AG08396 (cell line): Measurements from ENCODE around the gene NUDT21.
"Not testable (repeated sequence)": the region's sequence is repeated elsewhere in the genome, so short reads cannot be mapped to it uniquely, and the experiment has no call there.

Experiments
- DNase-seq: peaks from one replicate; pipeline ENCODE4 v3.0.0; 2012; ENCODE audit warnings: low spot score, mixed read lengths

Gene NUDT21

DNA sequence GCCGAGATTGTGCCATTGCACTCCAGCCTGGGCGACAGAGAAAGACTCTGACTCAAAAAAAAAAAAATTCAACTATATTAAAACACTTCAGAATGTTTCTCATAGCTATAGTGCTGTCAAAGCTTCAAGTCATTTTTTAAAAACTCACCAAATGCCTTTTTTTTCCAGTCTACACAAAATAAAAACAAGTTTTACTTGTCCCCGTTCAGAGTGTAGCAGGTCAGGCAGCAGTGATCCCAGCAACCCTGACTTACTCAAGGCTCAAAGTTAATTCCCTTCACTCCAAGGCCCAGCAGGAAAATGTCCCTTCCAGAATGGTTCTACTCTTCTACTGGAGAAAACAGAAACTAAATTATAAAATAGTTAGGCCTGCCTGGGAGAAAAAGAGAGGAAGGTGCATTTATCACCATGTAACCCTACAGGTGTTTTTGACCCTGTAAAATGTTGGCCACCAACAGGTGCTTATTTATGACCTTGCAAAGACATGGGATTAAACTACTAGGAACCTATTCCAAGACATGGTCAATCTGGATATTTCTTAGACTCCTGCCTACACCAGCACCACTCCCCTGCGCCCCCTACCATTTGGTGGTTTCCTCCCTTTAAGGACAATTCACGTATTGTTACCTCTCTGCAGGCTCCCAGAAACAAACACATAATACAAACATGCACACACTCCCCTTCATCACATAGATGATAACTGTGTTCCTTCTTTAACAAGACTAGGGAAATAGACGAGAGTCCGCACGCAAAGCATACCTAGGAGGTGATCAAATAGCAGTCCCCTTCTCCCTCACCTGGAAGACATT lies 31.2 kb downstream of the NUDT21 start:
- DNase-seq, result no peak

DNA sequence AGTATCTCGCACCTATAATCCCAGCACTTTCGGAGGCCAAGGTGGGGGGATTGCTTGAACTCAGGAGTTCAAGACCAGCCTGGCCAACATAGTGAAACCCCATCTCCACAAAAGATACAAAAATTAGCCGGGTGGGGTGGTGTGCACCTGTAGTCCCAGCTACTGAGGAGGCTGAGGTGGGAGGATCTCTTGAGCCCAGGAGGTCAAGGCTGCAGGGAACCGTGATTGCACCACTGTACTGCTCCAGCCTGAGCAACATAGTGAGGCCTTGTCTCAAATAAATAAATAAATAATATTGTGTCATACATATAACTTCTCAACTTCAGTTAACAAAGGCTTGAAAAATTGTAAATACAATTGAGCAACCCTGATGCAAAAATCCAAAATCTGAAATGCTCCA lies 34.0 kb downstream of the NUDT21 start:
- DNase-seq, result no peak

DNA sequence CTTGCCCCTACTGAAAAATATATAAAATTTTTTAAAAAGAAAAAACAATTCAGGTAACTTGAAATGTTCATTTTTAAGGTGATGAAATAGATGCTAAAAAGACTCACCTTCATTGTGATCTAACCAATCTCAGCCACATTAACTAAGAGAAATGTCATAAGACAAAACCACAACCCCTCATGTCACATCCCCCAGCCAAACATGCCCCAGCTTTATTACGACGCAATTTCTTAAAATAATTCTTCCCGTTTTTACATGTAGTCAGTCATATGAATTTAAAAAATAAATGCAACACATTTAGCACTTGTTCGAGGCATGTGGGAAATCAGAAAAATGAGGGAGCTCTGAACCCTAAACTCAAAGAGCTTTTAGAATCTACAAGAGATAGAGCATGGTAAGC lies 35.3 kb downstream of the NUDT21 start:
- DNase-seq, result no peak

DNA sequence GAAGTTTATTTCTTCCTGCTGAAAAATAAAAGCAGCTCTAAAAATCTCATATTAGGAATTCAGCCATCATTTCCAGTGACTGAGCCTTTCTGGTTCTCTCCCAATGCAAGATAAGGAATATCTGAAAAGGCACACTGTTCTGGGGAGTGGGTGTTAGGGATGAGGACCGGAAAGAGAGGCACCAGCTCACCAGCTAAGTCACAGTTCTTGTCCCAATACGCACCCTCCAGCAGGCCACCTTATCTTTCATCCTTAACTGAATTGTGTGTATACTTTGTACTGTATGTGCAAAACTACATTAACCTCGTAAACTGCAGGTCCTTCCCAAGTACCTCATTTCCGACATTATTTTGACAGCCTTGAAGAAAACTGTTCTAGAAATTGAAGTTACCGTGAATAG lies 36.8 kb downstream of the NUDT21 start:
- no peak for DNase-seq

DNA sequence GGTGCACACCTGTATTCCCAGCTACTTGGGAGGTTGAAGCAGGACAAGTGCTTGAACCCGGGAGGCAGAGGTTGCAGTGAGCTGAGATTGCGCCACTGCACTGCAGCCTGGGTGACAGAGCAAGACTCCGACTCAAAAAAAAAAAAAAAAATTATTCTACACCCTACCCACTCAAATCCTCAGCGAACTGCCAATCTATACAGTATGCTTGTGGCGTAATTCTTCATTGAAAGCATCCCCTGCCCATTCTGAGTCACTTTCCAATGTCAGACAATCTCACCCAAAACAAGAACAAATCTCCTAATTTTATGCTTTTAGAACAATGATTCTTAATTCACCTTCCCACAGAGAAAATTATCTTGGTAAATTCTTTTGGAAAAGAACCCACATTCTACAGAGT lies 37.8 kb downstream of the NUDT21 start:
- DNase-seq, result no peak

DNA sequence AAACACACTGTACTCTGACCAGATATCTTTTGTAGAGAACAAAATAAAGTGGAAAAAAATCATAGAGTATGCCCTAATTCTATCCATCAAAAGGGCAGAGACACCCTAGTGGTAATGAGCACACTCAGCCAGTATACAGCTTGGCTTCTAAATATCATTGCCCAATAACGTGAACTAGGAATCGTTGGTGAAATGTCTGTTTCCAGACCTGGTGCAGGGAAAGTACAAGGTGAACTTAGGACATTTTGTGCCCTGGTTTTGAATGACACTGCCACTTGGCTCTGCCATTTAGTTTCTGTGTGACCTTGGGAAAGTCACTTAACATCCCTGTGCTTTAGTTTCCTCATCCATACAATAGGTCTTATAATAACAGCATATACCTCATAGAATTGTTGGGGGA lies 39.5 kb downstream of the NUDT21 start:
- DNase-seq, result no peak

DNA sequence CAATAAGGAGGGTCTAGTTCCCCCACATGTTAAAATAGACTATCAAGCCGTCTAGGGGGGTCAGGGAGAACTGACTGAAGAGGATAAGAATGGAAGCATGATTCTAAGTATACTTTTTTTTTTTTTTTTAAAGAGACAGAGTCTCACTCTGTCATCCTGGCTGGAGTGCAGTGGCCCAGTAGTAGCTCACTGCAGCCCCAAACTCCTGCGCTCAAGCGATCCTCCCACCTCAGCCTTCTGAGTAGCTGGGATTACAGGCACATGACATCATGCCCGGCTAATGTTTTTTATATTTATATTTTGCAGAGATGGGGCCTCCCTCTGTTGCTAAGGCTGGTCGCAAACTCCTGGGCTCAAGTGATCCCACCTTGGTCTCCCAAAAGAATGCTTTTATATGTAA lies 40.0 kb downstream of the NUDT21 start:
- DNase-seq, result no peak

DNA sequence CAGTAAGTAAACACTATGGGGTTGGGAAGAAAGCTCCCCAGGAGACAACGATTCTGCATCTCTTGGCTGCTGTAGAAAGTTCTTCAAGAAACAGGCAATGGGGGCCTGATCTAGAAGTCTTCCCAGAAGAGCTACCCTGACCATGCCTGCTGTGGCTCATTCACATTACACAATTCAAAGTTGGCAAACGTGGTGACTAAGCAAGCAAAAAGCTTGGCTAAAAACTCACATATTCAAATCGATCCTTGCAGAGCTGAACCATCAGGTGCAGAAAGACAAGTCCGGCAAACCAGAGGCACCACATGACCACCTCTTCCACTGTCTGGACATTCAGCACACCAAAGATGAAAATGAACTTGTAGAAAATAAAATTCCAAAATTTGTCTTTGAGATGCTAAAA lies 41.9 kb downstream of the NUDT21 start:
- peak; percentile 23 for DNase-seq

DNA sequence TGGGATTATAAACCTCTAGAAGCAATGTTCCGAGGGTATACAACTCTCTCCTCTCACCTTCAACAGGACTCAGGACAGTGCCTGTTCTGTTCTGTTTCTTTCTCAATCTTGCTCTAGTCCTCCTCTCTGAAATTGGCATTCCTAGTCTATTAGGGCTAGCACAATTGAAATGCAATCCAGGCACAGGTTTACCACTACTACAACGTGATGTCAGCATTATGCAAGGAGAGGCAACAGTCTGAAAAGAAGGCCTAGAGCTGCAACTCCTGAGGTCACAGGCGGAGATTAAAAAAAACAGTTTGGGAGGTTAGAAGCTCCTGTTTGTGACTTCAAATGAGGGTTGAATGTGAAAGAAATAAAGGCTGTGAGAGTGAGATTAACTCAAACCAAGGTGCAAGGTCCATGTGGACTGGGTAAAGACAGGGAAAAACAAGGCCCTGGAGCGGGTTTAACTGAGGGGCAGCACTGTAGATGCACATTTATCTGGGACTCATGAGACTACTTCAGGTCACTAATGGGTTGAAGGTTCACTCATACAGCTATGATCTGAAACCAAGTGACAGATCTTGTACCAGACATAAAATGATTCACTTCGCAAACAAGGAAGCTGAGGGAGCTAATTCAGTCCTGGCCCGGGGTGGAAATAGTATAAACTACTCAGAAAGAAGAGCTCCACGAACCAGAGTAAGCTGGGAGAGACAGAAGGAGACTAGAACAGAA lies 42.6 kb downstream of the NUDT21 start:
- DNase-seq, result no peak

DNA sequence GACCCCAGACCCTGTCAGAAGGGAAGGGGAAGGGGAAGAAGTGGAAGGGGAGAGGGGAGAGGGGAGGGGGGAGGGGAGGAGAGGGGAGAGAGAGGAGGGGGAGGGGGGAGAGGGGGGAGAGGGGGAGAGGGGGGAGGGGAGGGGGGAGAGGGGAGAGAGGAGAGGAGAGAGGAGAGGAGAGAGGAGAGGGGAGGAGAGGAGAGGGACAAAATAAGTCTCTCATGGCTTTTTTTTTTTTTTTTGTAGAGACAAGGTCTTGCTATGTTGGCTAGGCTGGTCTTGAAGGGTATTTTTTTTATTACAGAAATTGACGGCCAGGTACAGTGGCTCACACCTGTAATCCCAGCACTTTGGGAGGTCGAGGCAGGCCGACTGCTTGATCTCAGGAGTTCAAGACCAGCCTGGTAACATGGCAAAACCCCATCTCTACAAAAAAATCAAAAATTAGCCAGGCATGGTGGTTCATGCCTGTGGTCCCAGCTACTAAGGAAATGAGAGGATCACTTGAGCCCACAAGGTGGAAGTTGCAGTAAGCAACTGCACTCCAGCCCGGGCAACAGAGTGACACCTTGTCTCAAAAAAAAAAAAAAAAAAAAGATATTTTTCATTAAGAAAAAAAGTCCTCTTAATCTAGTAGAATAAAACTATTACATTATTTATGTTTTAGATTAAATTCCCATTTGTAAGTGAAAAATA lies 45.0 kb downstream of the NUDT21 start:
- DNase-seq, result no peak

DNA sequence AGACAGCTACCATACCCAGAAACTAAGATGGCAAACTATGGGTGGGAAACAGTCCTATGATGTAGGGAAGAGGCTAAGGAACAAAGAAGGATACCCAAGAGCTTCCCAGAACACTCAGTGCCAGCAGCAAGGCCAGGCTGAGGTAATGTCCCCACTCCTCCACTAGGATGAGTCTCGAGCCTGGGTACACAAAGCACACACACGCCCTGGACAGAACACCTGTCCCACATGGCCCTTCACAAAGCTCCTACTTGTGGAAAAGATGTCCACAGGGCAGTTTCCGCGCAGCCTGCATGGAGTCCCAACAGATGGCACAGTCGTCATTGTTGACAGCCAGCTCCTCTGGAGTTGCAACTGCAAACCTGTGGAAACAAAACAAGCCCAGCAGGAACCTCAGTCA lies 49.6 kb downstream of the NUDT21 start:
- peak; percentile 34 for DNase-seq

DNA sequence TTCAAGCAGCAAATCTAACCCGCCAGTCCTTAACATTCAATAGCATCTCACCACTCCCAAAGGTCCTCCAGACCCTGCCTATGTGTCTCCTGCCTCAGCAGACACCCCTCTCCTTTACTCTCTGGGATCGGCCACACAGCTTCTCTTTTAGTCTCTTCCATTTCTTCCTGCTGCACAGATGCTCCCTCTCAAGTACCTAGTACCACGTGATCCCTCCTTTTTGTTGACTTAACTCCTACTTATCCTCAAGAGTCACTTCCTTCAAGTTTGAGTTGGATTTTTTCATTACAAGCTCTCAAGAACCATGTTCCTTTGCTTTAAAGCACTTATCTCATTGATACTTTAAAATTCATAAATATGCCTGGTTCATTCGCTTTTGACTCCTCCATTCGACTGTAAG lies 50.7 kb downstream of the NUDT21 start:
- DNase-seq, result no peak

DNA sequence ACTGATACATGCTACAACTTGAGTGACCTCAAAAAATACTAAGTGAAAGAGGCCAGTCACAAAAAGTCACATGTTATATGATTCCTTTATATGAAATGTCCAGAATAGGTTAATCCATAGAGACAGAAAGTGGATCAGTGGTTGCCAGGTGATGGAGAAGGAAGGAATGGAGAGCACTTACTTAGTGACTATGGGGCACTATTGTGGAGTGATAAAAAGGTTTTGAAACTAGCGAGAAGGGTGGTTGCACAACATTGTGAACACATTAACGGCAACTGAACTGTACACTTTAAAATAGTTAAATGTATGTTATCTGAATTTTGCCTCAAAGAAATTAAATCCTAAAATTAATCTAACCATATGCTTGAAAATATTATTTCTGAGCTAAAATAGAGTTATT lies 51.6 kb downstream of the NUDT21 start:
- DNase-seq, result no peak

DNA sequence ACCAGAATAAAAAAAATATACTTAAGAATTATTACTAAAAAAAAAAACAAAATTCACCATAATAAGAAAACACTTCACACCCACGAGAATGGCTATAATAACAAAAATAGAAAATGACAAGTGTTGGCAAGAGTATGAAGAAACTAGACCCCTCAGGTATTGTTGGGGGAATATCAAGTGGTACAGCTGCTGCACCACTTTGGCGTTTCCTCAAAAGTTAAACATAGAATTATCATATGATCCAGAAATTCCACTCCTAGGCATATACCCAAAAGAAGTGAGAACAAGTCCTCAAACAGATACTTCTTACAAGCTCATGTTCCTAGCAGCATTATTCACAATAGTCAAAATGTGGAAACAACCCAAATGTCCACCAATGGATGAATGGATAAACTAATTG lies 52.1 kb downstream of the NUDT21 start:
- DNase-seq, result no peak

DNA sequence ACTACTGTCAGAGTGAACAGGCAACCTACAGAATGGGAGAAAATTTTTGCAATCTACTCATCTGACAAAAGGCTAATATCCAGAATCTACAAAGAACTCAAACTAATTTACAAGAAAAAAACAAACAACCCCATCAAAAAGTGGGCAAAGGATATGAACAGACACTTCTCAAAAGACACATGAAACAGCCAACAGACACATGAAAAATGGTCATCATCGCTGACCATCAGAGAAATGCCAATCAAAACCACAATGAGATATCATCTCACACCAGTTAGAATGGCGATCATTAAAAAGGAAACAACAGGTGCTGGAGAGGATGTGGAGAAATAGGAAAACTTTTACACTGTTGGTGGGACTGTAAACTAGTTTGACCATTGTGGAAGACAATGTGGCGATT lies 54.4 kb downstream of the NUDT21 start:
- DNase-seq, result not testable (repeated sequence)

DNA sequence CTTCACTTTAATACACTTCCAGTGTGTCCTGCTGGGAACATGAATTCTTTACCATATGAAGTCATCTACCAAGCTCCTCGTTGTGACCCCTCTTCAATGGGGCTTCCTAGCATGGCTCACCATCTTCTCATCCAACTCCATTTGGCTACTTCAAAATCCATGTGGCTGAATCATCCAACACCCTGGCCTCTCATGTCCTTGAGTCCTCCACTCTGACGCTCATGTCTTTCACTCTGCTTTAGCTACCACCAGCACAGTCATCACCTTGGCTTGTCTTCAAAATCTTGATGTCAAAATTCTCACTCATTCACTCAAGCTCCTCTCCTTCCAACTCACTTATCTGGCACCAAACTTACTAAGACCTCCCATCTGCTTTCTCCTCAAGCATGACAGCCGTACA lies 61.6 kb downstream of the NUDT21 start:
- DNase-seq, result peak; percentile 88

DNA sequence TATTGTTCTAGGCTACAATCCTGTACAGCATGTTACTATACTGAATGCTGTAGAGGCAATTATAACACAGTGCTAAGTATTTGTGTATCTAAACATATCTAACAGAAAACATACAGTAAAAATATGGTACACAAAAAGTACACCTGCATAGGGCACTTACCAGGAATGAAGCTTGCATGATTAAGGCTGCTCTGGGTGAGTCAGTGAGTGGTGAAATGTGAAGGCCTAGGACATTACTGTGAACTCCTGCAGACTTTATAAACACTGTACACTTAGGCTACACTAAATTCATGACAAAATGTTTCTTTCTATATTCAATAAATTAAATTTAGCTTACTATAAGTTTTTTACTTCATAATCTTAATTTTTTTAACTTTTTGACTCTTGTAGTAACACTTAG lies 62.9 kb downstream of the NUDT21 start:
- no peak for DNase-seq

DNA sequence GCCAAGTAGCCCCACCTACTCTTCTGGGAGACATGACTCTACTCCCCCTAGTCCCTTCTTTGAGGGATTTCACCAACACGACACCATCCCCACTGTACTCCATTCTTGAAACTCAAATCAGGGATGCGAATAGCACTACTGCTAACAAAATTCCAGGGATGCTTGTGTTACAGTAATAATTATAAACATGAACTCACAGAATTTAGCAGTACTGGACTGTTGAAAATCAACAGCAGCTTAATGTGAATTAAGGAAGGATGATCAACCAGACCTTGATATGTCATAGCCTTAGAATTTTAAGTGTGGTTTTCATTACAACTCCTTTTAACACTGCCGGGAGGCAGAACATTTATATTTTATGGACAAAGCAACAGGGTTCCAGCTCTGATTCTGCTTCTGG lies 63.7 kb downstream of the NUDT21 start:
- DNase-seq, result no peak

DNA sequence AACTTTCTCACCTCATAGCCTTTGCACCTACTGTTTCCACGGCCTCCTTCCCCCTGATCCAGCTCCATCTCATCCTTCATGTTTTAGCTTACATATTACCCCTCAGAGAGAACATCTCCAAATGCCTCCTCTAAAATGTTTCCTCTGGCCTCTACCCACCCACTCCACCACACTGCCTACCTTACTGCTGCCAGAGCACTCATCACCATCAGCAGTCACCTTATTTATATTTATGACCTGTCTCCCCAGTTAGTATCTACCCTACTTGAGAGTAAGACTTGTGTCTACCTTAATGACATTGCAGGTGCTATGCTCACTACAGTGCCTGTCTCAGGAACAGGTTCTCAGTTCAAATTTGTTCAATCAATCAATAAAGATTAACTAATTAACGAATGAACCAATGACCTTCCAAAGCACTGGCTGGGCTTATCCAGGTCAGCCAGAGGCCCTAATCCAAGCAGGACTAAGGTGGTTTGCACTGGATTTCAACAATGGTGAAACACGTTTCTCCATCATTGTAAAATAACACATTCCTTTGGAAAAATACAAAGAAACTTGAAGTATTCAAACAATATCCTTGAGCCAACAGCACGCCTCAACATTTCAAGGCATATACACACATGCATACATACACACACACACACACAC lies 66.9 kb downstream of the NUDT21 start:
- DNase-seq, result no peak

DNA sequence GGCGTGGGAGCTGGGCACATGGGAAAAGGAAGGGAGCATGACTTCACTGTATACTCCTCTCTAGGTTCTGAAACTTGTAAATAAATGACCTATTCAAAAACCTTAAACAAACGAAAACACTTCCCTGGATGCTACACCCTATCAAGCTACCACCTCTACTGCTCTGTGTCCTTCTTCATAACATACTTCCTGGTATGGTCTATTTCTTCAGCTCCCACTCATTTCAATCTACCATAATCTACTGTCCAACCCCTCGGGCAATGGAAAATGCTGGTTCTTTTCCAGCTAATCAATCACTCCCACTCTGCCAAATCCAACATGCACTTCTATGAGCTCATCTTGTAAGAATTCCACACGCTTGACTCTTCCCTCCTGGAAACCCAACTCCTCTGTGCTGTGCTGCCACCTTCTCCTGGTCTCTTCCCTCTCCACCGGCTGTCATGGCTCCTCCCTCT lies 68.2 kb downstream of the NUDT21 start:
- peak; percentile 32 for DNase-seq

DNA sequence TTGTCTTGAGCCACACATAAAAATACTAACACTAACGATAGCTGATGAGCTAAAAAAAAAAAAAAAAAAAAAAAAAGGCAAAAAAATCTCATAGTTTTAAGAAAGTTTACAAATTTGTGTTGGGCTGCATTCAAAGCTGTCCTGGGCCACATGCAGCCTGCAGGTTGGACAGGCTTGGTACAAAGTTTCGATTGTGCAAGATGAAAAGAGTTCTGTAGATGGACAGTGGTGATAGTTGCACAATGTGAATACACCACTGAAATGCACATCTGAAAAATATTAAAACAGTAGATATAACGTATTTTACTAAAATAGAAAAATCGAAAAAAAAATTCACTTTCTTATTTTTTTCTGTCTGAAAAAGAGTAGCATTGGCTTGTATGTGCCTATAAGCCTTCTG lies 68.7 kb downstream of the NUDT21 start:
- no peak for DNase-seq

DNA sequence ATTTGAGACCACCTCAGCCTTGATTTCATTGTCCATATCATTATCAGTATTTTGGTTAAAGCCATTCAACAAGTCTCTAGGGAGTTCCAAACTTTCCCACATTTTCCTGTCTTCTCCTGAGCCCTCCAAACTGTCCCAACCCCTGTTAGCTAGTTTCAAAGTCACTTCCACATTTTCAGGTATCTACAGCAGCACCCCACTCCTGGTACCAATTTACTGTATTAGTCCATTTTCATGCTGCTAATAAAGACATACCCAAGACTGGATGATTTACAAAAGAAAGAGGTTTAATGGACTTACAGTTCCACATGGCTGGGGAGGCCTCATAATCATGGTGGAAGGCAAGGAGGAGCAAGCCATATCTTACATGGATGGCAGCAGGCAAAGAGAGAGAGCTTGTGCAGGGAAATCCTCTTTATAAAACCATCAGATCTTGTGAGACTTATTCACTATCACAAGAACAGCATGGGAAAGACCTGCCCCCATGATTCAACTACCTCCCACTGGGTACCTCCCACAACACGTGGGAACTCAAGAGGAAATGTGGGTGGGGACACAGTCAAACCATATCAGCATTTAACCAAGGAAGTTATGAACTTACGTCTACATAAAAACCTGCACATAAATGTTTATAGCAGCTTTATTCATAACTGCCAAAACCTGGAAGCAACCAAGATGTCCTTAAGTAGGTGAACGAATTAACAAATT lies 70.2 kb downstream of the NUDT21 start:
- DNase-seq, result not testable (repeated sequence)
